Renal cortical epithelial cell (primary cell): ENCODE results near the gene CACNG6. TPM values are rescaled to one million over a fixed set of nuclear protein-coding genes. Genes with fewer than 3 reads are reported as not detected.

Experiments
- DNase-seq: peaks from one replicate; pipeline ENCODE4 v3.0.0-alpha.2; 2011; ENCODE audit warnings: low read depth
- total RNA-seq: library from RNA; depleted of rRNA; stranded (reverse); fragments of >200 nt; gene quantifications from 2 replicates; pipeline ENCODE4 v1.2.3, GENCODE V29; 2014

Gene CACNG6
- total RNA-seq, 1 donor from 2014 or later: 0.55 TPM

DNA sequence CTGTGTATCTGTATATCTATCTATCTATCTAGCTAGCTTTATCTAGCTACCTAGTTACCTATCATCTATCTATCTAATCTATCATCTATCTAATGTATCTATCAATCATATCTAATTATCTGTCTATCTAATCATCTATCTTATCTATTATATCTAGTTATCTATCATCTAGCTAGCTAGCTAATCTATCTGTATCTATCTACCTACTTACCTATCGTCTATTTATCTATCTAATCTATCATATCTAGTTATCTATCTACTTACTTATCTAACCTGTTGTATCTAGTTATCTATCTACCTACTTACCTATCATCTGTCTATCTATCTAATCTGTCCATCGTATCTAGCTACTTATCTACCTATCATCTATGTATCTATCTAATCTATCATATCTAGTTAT is 54.3 kb downstream of the CACNG6 start:
- no peak for DNase-seq

DNA sequence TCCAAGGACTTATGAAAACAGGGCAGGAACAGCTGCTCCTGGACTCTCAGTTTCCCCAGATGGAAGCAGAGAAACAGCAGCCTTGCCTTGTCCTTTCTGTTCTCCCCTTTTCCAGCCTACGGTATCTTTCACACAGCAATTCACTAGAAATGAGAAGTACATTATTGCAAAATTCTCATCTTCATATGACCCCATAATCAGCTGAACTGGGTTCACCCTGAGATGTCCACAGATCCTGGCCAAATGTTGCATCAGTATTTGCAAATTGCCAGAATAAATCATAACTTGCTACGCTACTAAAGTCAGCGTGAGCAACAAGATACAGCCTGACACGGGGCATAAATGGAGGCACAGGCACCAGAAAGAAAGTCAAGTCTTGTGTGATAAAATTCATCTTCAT is 56.2 kb downstream of the CACNG6 start:
- no peak for DNase-seq

Other genes starting within 250 kb of the CACNG6 start
- 0.05 TPM in 1 of 2 replicates, not detected in the other for gene NLRP12, start 167.3 kb upstream of the CACNG6 start, total RNA-seq
- 10.1 and 26.4 TPM in 2 replicates for gene MYADM, start 123.8 kb upstream of the CACNG6 start, total RNA-seq
- gene PRKCG, start 109.4 kb upstream of the CACNG6 start, total RNA-seq: 0.15 and 1.7 TPM in 2 replicates
- not detected in 2 replicates for gene CACNG7, start 82.4 kb upstream of the CACNG6 start, total RNA-seq
- gene CACNG8, start 28.7 kb upstream of the CACNG6 start, total RNA-seq: 0.05 and 0.17 TPM in 2 replicates
- not detected in 2 replicates for gene VSTM1, start 72.3 kb downstream of the CACNG6 start, total RNA-seq
- gene TARM1, start 89.7 kb downstream of the CACNG6 start, total RNA-seq: not detected in 2 replicates
- 1.1 TPM in 1 of 2 replicates, not detected in the other for gene OSCAR, start 109.2 kb downstream of the CACNG6 start, total RNA-seq
- 4.3 and 8.0 TPM in 2 replicates for gene NDUFA3, start 111.2 kb downstream of the CACNG6 start, total RNA-seq
- gene TFPT, start 124.0 kb downstream of the CACNG6 start, total RNA-seq: 13.8 and 23.1 TPM in 2 replicates
- 70.8 and 90.6 TPM in 2 replicates for gene PRPF31, start 124.1 kb downstream of the CACNG6 start, total RNA-seq
- gene CNOT3, start 146.1 kb downstream of the CACNG6 start, total RNA-seq: 8.5 and 50.0 TPM in 2 replicates
- 4.0 and 7.3 TPM in 2 replicates for gene LENG1, start 168.1 kb downstream of the CACNG6 start, total RNA-seq
- gene TMC4, start 181.5 kb downstream of the CACNG6 start, total RNA-seq: 1.8 and 21.9 TPM in 2 replicates
- gene MBOAT7, start 197.9 kb downstream of the CACNG6 start, total RNA-seq: 32.6 and 132 TPM in 2 replicates
- gene TSEN34, start 199.7 kb downstream of the CACNG6 start, total RNA-seq: 82.5 and 151 TPM in 2 replicates
- 1,053 and 1,700 TPM in 2 replicates for gene RPS9, start 209.2 kb downstream of the CACNG6 start, total RNA-seq
- not detected in 2 replicates for gene LILRB3, start 231.4 kb downstream of the CACNG6 start, total RNA-seq